A549 (cell line): ENCODE data around the gene GABARAP. TPM values are rescaled to one million over a fixed set of nuclear protein-coding genes. Genes with fewer than 3 reads are reported as not detected.

ENCODE experiments used
- ATAC-seq, 2 experiments: fragments of 200-7000 bp in 1 of 2; fragments of >200 bp in 1 of 2; cut with Nextera tagmentation in 1 of 2; cut with Tn5 transposase in 1 of 2; 3 replicates each; pipeline versions ENCODE4 v1.8.0 to v1.9.1; 2018 to 2020; ENCODE audit warnings: mild to moderate bottlenecking in 1 of 2, moderate library complexity in 1 of 2
- CTCF ChIA-PET: fragments of 300-600 bp; sonication (Branson Sonifier 250); formaldehyde crosslinking; extraction: SDS; loops from one replicate; lab custom pipeline; 2021; ENCODE audit warnings: antibody characterized with exemption, inconsistent platforms; lab: Yijun Ruan, JAX
- POLR2A ChIA-PET: fragments of 350-600 bp; formaldehyde crosslinking; extraction: SDS; loops from one replicate; lab custom pipeline; 2021; ENCODE audit warnings: antibody characterized with exemption, inconsistent platforms; lab: Yijun Ruan, JAX
- DNase-seq, 2 experiments: peaks; one replicate each; pipeline versions ENCODE4 v3.0.0 to v3.0.0-alpha.2; 2011 to 2016; ENCODE audit warnings: low read depth in 1 of 2, low spot score in 1 of 2
- FAIRE-seq: peaks from 2 replicates; lab custom pipeline; 2011; peaks lifted over from hg19 to GRCh38; lab: Jason Lieb, UNC
- H3K27ac ChIP-seq, 2 experiments: fragments of >200 bp; sonication (Bioruptor Twin); formaldehyde crosslinking; 3 replicates each; pipeline ENCODE4 v1.5.1; 2016 to 2017
- H3K4me1 ChIP-seq: fragments of >200 bp; sonication (Bioruptor Twin); formaldehyde crosslinking; 3 replicates; pipeline ENCODE4 v1.6.1; 2016
- H3K4me2 ChIP-seq: fragments of >200 bp; sonication (Bioruptor Twin); formaldehyde crosslinking; 3 replicates; pipeline ENCODE4 v1.6.1; 2016
- H3K4me3 ChIP-seq: fragments of >200 bp; sonication (Bioruptor Twin); formaldehyde crosslinking; 3 replicates; pipeline ENCODE4 v1.5.1; 2016
- H3K9me3 ChIP-seq: fragments of >200 bp; sonication (Bioruptor Twin); formaldehyde crosslinking; 3 replicates; pipeline ENCODE4 v1.6.1; 2016
- BHLHE40 ChIP-seq: IDR thresholded peaks from 2 replicates; pipeline ENCODE4 v1.6.1; 2012; ENCODE audit warnings: low read depth, low read length, inconsistent platforms
- EHF ChIP-seq: fragments of 250-450 bp; sonication (Bioruptor Pico); IDR thresholded peaks from 2 replicates; pipeline ENCODE4 v1.5.0; 2020; ENCODE audit warnings: mild to moderate bottlenecking
- FOSB ChIP-seq: fragments of 250-450 bp; sonication (Bioruptor Pico); IDR thresholded peaks from 2 replicates; pipeline ENCODE4 v1.5.0; 2020; ENCODE audit warnings: mild to moderate bottlenecking, moderate library complexity
- HEYL ChIP-seq: fragments of 250-450 bp; sonication (Bioruptor Pico); IDR thresholded peaks from 2 replicates; pipeline ENCODE4 v1.8.0; 2021; ENCODE audit warnings: mild to moderate bottlenecking, moderate library complexity
- JUNB ChIP-seq: fragments of >200 bp; sonication (Bioruptor Twin); formaldehyde crosslinking; IDR thresholded peaks from 2 replicates; pipeline ENCODE4 v1.6.1; 2016
- KDM5A ChIP-seq: fragments of 200-600 bp; sonication (generic); IDR thresholded peaks from 2 replicates; pipeline ENCODE4 v1.6.1; 2016; ENCODE audit warnings: antibody characterized with exemption, mild to moderate bottlenecking
- MAZ ChIP-seq: fragments of 150-350 bp; IDR thresholded peaks from 2 replicates; pipeline ENCODE4 v1.6.1; 2014; ENCODE audit warnings: antibody characterized with exemption, low read depth, low read length, borderline replicate concordance
- PHF8 ChIP-seq: fragments of 200-600 bp; sonication (generic); IDR thresholded peaks from 2 replicates; pipeline ENCODE4 v1.6.1; 2016; ENCODE audit warnings: low read depth, mild to moderate bottlenecking, antibody characterized with exemption, moderate library complexity, borderline replicate concordance
- RAD21 ChIP-seq, 2 experiments: fragments of >200 bp in 1 of 2; sonication (Bioruptor Twin) in 1 of 2; formaldehyde crosslinking in 1 of 2; IDR thresholded peaks in 1 of 2; conservative IDR thresholded peaks in 1 of 2; 2 replicates in 1 of 2; 3 replicates in 1 of 2; pipeline ENCODE4 v1.6.1; 2012 to 2018; ENCODE audit warnings: inconsistent platforms in 1 of 2
- RARB ChIP-seq: fragments of 250-450 bp; sonication (Bioruptor Pico); IDR thresholded peaks from 2 replicates; pipeline ENCODE4 v1.8.0; 2021; ENCODE audit warnings: mild to moderate bottlenecking, moderate library complexity
- TFCP2L1 ChIP-seq: fragments of 250-450 bp; sonication (Bioruptor Pico); IDR thresholded peaks from 2 replicates; pipeline ENCODE4 v1.5.0; 2021; ENCODE audit warnings: mild to moderate bottlenecking
- TP53 ChIP-seq: fragments of 250-450 bp; sonication (Bioruptor Pico); IDR thresholded peaks from 2 replicates; pipeline ENCODE4 v1.5.0; 2021; ENCODE audit warnings: mild to moderate bottlenecking, moderate library complexity
- WGBS: methylation state at CpG from one replicate; pipeline ENCODE4 v1.1.6; 2017; ENCODE audit errors: missing lambda C conversion rate; 5-methylcytosine and 5-hydroxymethylcytosine counted together
- polyA plus RNA-seq, 4 experiments: library from polyadenylated mRNA; depleted of rRNA in 3 of 4; stranded (reverse); fragments of >200 nt; fragmentation: RNase III in 1 of 4; extraction: RNeasy Plus Mini Kit Qiagen cat#74134 plus additional on column Dnase treatment in 1 of 4; gene quantifications; 2 replicates in 3 of 4; 3 replicates in 1 of 4; pipeline ENCODE4 v1.2.3, GENCODE V29; 2011 to 2017
- TF ChIP-seq, protein P1 (sequence below): IDR thresholded peaks from 2 replicates; pipeline ENCODE4 v1.6.1; 2012
- TF ChIP-seq, protein P2 (sequence below): IDR thresholded peaks from 2 replicates; pipeline ENCODE4 v1.6.1; 2012
- TF ChIP-seq, protein P3 (sequence below): fragments of 250-450 bp; sonication (Bioruptor Pico); IDR thresholded peaks from 2 replicates; pipeline ENCODE4 v1.5.0; 2021; ENCODE audit warnings: mild to moderate bottlenecking, moderate library complexity, borderline replicate concordance
- TF ChIP-seq, protein P4 (sequence below): fragments of >200 bp; sonication (Bioruptor Twin); formaldehyde crosslinking; IDR thresholded peaks from 2 replicates; pipeline ENCODE4 v1.6.1; 2016
- TF ChIP-seq, protein P5 (sequence below): fragments of 250-450 bp; sonication (Bioruptor Pico); IDR thresholded peaks from 2 replicates; pipeline ENCODE4 v1.5.0; 2020; ENCODE audit warnings: low read depth, mild to moderate bottlenecking, moderate library complexity

Gene GABARAP
- polyA plus RNA-seq, 2 of the 4 experiments (the other 2 are of a cell fraction): 399 to 504 TPM

DNA sequence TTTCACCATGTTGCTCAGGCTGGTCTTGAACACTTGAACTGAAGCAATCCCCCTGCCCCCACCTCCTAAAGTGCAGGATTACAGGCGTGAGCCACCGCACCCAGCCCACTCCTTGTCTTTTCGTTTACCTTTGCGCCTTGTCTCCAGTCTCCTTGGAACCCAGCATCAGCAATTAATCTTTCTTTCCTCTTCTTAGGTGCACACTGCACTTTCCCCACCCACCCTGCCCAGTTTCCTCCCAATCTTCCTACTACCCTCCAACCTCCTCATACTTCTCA, 21.5 kb upstream of the GABARAP start:
- CTCF ChIA-PET: interaction anchor here (1.1 to 4.6 kb wide), 6 partner anchors 9 to 218 kb away, joined by 3 to 52 read pairs (median 6); partner anchors contain the start of gene SLC2A4
- POLR2A ChIA-PET: interaction anchor here (0.8 kb wide), 1 partner anchor 44 kb away, joined by 4 read pairs; the partner anchor contains the start of gene DLG4

DNA sequence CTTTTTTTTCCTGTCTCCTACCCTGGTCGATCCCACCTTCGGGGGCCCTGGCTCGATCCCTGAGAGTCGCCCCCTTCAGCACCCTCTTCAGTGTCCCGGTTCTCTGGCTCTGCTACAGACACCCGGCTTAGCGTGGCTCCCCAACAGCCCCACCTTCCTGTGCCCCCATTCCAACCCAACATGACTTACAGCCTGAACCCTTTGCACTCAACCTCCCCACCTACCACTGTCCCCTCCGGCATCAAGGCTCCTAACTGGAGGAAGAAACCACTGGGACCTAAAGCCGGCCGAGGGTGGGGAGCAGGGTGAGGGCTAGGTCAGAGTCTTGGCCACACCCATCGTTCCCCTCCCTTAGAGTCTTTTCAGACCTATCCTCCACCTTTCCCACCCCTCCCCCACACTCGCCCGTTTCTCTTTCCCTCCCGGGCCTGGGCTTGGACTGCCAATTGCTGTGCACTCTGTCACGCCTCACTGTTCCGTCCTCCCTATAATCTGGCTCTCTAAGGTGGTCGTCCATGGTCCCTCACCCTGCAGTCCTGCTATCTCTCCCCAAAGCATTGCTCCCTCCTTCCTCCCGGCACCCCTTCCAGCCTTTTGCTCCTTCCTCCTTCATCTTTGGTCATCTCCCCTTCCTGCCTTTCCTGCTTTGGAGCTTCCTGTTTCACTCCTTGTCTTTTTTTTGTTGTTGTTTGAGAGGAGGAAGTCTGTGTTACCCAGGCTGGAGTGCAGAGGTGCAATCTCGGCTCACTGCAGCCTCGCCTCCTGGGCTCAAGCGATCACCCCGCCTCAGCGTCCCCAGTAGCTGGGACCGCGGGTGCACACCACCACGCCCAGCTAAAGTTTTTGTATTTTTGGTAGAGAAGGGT, 20.9 kb upstream of the GABARAP start:
- DNase-seq (peak in 1 of 2 experiments; percentile 46), FAIRE-seq (no peak), ATAC-seq (peak; percentile 20 to 22; a peak in 4 of 6 replicates)
- WGBS: 65% methylated on average over 26 of the region's 26 CpGs
- TF ChIP-seq, protein P1, sequence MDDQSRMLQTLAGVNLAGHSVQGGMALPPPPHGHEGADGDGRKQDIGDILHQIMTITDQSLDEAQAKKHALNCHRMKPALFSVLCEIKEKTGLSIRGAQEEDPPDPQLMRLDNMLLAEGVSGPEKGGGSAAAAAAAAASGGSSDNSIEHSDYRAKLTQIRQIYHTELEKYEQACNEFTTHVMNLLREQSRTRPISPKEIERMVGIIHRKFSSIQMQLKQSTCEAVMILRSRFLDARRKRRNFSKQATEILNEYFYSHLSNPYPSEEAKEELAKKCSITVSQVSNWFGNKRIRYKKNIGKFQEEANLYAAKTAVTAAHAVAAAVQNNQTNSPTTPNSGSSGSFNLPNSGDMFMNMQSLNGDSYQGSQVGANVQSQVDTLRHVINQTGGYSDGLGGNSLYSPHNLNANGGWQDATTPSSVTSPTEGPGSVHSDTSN: no peak
- TF ChIP-seq, protein P2, sequence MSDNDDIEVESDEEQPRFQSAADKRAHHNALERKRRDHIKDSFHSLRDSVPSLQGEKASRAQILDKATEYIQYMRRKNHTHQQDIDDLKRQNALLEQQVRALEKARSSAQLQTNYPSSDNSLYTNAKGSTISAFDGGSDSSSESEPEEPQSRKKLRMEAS: no peak
- TF ChIP-seq JUNB: no peak
- TF ChIP-seq MAZ: no peak
- TF ChIP-seq TFCP2L1 (CRISPR knock-in tag): no peak
- TF ChIP-seq RARB (CRISPR knock-in tag): no peak
- TF ChIP-seq HEYL (CRISPR knock-in tag): no peak
- no peak for TF ChIP-seq TP53 (CRISPR knock-in tag)
- TF ChIP-seq, protein P3, sequence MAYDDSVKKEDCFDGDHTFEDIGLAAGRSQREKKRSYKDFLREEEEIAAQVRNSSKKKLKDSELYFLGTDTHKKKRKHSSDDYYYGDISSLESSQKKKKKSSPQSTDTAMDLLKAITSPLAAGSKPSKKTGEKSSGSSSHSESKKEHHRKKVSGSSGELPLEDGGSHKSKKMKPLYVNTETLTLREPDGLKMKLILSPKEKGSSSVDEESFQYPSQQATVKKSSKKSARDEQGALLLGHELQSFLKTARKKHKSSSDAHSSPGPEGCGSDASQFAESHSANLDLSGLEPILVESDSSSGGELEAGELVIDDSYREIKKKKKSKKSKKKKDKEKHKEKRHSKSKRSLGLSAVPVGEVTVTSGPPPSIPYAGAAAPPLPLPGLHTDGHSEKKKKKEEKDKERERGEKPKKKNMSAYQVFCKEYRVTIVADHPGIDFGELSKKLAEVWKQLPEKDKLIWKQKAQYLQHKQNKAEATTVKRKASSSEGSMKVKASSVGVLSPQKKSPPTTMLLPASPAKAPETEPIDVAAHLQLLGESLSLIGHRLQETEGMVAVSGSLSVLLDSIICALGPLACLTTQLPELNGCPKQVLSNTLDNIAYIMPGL (CRISPR knock-in tag): no peak
- TF ChIP-seq BHLHE40: no peak
- no peak for TF ChIP-seq PHF8
- H3K4me1 ChIP-seq: peaks cover 65% of the 10 kb centered on the region
- CTCF ChIA-PET: interaction anchor here (1.1 to 4.3 kb wide), 5 partner anchors 9 to 217 kb away, joined by 3 to 52 read pairs (median 4); partner anchors contain the start of gene SLC2A4
- POLR2A ChIA-PET: interaction anchor here (0.8 kb wide), 1 partner anchor 44 kb away, joined by 4 read pairs; the partner anchor contains the start of gene DLG4
- H3K9me3 ChIP-seq: no peaks in the 10 kb centered on the region
- H3K4me3 ChIP-seq: no peak overlapping the region
- peak overlapping the region; percentile 73 to 83 for H3K27ac ChIP-seq
- peak overlapping the region; percentile 79 for H3K4me2 ChIP-seq

More for the DNA sequence above, 21.5 kb upstream of the GABARAP start:
- DNase-seq (no peak), FAIRE-seq (no peak), ATAC-seq (peak in 1 of 2 experiments; percentile 7; a peak in 2 of 6 replicates)
- Histone ChIP-seq H3K4me1 (peaks cover 61% of the 10 kb centered on the region), H3K27ac (peak overlapping the region; percentile 73 to 83), H3K4me3 (no peak overlapping the region), H3K4me2 (peak overlapping the region; percentile 79), H3K9me3 (no peaks in the 10 kb centered on the region)
- WGBS: 74% methylated on average over 4 of the region's 4 CpGs
- TF ChIP-seq RAD21 (conservative IDR thresholded peaks at IDR 0.05 in 1 of 2, IDR thresholded peaks at IDR 0.05 in 1 of 2) (no peak), KDM5A (no peak), EHF (CRISPR knock-in tag) (no peak), TFCP2L1 (CRISPR knock-in tag) (no peak), FOSB (CRISPR knock-in tag) (no peak), TP53 (CRISPR knock-in tag) (no peak)
- TF ChIP-seq, protein P1: no peak
- TF ChIP-seq, protein P4, sequence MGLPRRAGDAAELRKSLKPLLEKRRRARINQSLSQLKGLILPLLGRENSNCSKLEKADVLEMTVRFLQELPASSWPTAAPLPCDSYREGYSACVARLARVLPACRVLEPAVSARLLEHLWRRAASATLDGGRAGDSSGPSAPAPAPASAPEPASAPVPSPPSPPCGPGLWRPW: no peak
- TF ChIP-seq, protein P5, sequence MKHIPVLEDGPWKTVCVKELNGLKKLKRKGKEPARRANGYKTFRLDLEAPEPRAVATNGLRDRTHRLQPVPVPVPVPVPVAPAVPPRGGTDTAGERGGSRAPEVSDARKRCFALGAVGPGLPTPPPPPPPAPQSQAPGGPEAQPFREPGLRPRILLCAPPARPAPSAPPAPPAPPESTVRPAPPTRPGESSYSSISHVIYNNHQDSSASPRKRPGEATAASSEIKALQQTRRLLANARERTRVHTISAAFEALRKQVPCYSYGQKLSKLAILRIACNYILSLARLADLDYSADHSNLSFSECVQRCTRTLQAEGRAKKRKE (CRISPR knock-in tag): no peak
